Spleen (tissue), 11 donors: Measurements from ENCODE around the gene LANCL3. TPM values are rescaled to one million over a fixed set of nuclear protein-coding genes. Genes with fewer than 3 reads are reported as not detected.

ENCODE experiments used
- DNase-seq: peaks from one replicate; pipeline ENCODE4 v3.0.0-alpha.2; 2020
- H3K27ac ChIP-seq, 8 donors: fragments of 200-600 bp; sonication (generic) in 7 of 8; 1 replicate in 4 of 8; 2 replicates in 4 of 8; pipeline versions ENCODE4 v1.5.0 to v1.8.0; 2016 to 2021; ENCODE audit warnings: inconsistent platforms in 4 of 8, mild to moderate bottlenecking in 4 of 8, moderate library complexity in 1 of 8
- H3K27me3 ChIP-seq, 7 donors: fragments of 200-600 bp; sonication (generic) in 6 of 7; replicated peaks in 1 of 7; 1 replicate in 4 of 7; 2 replicates in 3 of 7; pipeline versions ENCODE4 v1.5.0 to v1.8.0; 2016 to 2021; ENCODE audit warnings: inconsistent platforms in 3 of 7, mild to moderate bottlenecking in 1 of 7
- H3K36me3 ChIP-seq, 6 donors: fragments of 200-600 bp; sonication (generic) in 5 of 6; 1 replicate in 4 of 6; 2 replicates in 2 of 6; pipeline versions ENCODE4 v1.5.0 to v1.8.0; 2016 to 2021; ENCODE audit warnings: inconsistent platforms in 2 of 6
- H3K4me1 ChIP-seq, 6 donors: fragments of 200-600 bp; sonication (generic) in 5 of 6; 1 replicate in 3 of 6; 2 replicates in 3 of 6; pipeline versions ENCODE4 v1.5.0 to v1.8.0; 2016 to 2021; ENCODE audit warnings: inconsistent platforms in 3 of 6
- H3K4me3 ChIP-seq, 8 donors: fragments of 200-600 bp; sonication (generic) in 7 of 8; 1 replicate in 4 of 8; 2 replicates in 4 of 8; pipeline versions ENCODE4 v1.5.0 to v1.8.0; 2016 to 2021; ENCODE audit warnings: inconsistent platforms in 4 of 8, mild to moderate bottlenecking in 4 of 8, moderate library complexity in 2 of 8
- H3K9me3 ChIP-seq, 8 donors: fragments of 200-600 bp; sonication (generic) in 7 of 8; 1 replicate in 4 of 8; 2 replicates in 4 of 8; pipeline versions ENCODE4 v1.5.0 to v1.8.0; 2016 to 2021; ENCODE audit warnings: inconsistent platforms in 4 of 8
- POLR2A ChIP-seq, 3 donors: fragments of 450-650 bp; IDR thresholded peaks; one replicate each; pipeline ENCODE4 v1.5.1; 2017; ENCODE audit warnings: antibody characterized with exemption in 3 of 3, mild to moderate bottlenecking in 1 of 3
- POLR2AphosphoS5 ChIP-seq, 3 donors: sonication (generic); formaldehyde crosslinking; IDR thresholded peaks; one replicate each; pipeline ENCODE4 v1.5.1; 2017; ENCODE audit warnings: antibody characterized with exemption in 3 of 3
- WGBS, 5 donors: extraction: QIAGEN DNeasy Blood & Tissue Kit in 3 of 5; methylation state at CpG; one replicate each; pipeline versions ENCODE4 v1.1.5 to v1.1.7; 2013 to 2018; 5-methylcytosine and 5-hydroxymethylcytosine counted together
- intact Hi-C: fragments of 100-400 bp; cut with DNase I; formaldehyde crosslinking; loops from one replicate; pipeline ENCODE4 v1.15.0; 2023; ENCODE audit warnings: low total_unique reads
- polyA plus RNA-seq, 3 donors: library from polyadenylated mRNA; stranded (reverse); fragments of 200-250 nt; gene quantifications; one replicate each; pipeline ENCODE4 v1.2.1, GENCODE V29; 2013
- total RNA-seq, 7 donors: library from RNA; depleted of rRNA in 3 of 7; stranded (reverse); fragments of >200 nt in 3 of 7; fragmentation: NEBNext Ultra II Directional in 4 of 7; extraction: Animal tissue kit (Norgen Biotek cat#: 25700) in 4 of 7; gene quantifications; one replicate each; pipeline versions ENCODE4 v1.1.0 to v1.2.1, GENCODE V29; 2016 to 2021
- TF ChIP-seq, protein P1 (sequence below), 11 experiments: fragments of 200-600 bp in 7 of 11; fragments of 450-650 bp in 4 of 11; sonication (generic) in 4 of 11; IDR thresholded peaks in 8 of 11; conservative IDR thresholded peaks in 3 of 11; 1 replicate in 7 of 11; 2 replicates in 4 of 11; pipeline versions ENCODE4 v1.4.0 to v1.8.0; 2016 to 2021; ENCODE audit warnings: antibody characterized with exemption in 11 of 11, inconsistent platforms in 4 of 11, mild to moderate bottlenecking in 1 of 11
- donor health status: healthy with polysubstance abuse.
- donor health status: DM: no; HTN: no; CAD: no; lungs with moderate emphysema.
- donor health status: DM: no; HTN: no; CAD: no.
- donor health status: Bipolar disorder and iron deficiency.
- donor health status: healthy.
- donor health status: DM: no; HTN: no; CAD: no.
- donor health status: DM: yes; HTN: yes; CAD: no.

Gene LANCL3
- total and polyA plus RNA-seq, 10 donors: under 0.01 to 0.88 (median 0.52) TPM

DNA sequence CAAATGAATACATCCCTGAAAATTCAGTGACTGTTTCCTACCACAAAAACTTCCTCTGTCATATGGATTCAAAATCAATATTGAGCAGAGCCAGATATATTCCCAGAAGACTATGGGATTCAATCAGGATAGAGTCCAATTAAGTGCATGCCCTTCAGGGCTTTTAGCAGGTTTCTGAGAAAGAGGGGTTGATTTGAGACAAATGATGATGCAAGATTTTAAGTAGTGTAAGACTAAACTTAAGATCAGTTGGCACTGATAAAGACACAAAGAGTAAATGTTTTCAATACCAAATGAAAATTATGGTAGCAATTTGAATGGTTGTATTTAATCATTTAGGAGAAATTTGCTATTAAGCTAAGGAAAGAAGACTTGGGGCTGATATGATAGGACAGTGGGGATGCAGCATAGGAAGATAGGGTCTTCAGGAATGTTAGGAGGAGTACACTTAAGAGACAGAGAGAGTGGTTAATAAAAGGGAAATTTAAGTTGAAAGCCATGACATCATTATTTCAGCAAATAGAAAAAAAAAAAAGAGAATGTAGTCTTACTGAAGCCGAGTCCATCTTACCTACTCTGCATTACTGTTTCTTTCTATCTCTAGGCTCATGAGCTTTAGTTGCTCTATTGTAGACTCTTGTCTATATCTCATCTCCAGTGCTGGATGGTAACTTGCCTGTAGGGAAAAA is 82.1 kb downstream of the LANCL3 start:
- Histone ChIP-seq H3K9me3 (peaks cover 0 to 4% (median 0%) of the 10 kb centered on the region in 8 donors), H3K4me1 (no peaks in the 10 kb centered on the region), H3K27ac (no peak overlapping the region), H3K36me3 (no peaks in the 10 kb centered on the region), H3K4me3 (no peak overlapping the region), H3K27me3 (peaks cover 0 to 3% (median 0%) of the 10 kb centered on the region in 7 donors)
- TF ChIP-seq POLR2AphosphoS5 (IDR thresholded peaks at IDR 0.05) (no peak), POLR2A (IDR thresholded peaks at IDR 0.05) (no peak)
- TF ChIP-seq, protein P1, sequence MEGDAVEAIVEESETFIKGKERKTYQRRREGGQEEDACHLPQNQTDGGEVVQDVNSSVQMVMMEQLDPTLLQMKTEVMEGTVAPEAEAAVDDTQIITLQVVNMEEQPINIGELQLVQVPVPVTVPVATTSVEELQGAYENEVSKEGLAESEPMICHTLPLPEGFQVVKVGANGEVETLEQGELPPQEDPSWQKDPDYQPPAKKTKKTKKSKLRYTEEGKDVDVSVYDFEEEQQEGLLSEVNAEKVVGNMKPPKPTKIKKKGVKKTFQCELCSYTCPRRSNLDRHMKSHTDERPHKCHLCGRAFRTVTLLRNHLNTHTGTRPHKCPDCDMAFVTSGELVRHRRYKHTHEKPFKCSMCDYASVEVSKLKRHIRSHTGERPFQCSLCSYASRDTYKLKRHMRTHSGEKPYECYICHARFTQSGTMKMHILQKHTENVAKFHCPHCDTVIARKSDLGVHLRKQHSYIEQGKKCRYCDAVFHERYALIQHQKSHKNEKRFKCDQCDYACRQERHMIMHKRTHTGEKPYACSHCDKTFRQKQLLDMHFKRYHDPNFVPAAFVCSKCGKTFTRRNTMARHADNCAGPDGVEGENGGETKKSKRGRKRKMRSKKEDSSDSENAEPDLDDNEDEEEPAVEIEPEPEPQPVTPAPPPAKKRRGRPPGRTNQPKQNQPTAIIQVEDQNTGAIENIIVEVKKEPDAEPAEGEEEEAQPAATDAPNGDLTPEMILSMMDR (IDR thresholded peaks at IDR 0.05 in 8 of 11, conservative IDR thresholded peaks at IDR 0.05 in 3 of 11): no peak
- WGBS, 5 donors: 71 to 100% (median 85%) methylated on average over 1 of the region's 1 CpG
- intact Hi-C loops: no loop called here
- DNase-seq: no peak

DNA sequence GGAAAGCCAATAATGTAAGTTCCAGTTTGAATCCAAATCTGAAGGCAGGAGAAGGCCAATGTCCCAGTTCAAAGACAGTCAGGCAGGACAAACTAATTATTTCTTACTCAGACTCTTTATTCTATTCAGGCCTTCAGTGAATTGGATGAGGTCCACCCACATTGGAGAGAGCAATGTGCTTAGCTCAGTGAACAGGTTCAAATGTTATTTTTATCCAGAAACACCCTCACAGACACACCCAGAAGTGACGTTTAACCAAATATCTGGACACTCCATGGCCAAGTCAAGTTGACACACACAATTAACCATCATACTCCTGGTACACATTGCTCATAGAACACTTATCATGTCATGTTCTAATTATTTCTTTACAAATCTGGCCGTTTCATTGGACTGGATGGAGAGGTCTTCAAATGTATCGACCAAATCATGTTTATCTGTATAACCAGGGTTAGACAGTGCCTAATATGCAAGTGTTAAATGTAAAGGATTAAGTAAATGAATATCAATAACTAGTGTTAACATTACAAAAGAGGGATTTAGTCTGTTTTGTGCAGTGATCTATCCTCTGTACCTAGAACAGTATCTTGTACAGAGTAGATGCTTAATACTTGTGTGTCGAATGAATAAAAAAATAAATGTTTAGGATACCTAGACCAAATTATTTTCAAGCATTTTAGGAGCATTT is 87.0 kb downstream of the LANCL3 start:
- Histone ChIP-seq H3K27me3 (peaks cover 0 to 3% (median 0%) of the 10 kb centered on the region in 7 donors), H3K27ac (no peak overlapping the region), H3K4me3 (no peak overlapping the region), H3K9me3 (no peaks in the 10 kb centered on the region), H3K36me3 (no peaks in the 10 kb centered on the region), H3K4me1 (no peaks in the 10 kb centered on the region)
- intact Hi-C loops: no loop called here
- WGBS, 5 donors: 57 to 90% (median 86%) methylated on average over 4 of the region's 4 CpGs
- TF ChIP-seq, protein P1 (IDR thresholded peaks at IDR 0.05 in 8 of 11, conservative IDR thresholded peaks at IDR 0.05 in 3 of 11): no peak
- no peak for TF ChIP-seq POLR2AphosphoS5 (IDR thresholded peaks at IDR 0.05)
- no peak for TF ChIP-seq POLR2A (IDR thresholded peaks at IDR 0.05)
- no peak for DNase-seq

DNA sequence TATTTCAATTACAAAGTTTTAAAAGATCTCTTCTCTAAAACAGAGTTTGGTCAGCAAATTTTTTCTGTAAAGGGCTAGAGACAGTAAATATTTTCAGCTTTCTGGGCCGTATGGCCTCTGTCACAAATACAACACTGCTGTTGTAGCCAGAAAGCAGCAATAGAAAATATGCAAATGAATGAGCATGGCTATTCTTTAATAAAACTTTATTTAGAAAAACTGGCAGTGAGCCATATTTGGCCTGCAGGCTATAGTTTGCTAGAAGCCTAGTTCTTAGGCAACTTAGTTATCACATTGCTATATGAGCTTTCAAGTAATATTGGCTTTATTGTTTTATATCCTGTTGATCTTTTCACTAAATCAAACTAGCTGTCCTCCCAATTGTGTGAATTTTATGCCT is 87.6 kb downstream of the LANCL3 start:
- Histone ChIP-seq H3K4me1 (no peaks in the 10 kb centered on the region), H3K36me3 (no peaks in the 10 kb centered on the region), H3K27me3 (peaks cover 0 to 3% (median 0%) of the 10 kb centered on the region in 7 donors), H3K27ac (no peak overlapping the region), H3K4me3 (no peak overlapping the region), H3K9me3 (no peaks in the 10 kb centered on the region)
- 80 to 100% (median 88%) methylated on average over 1 of the region's 1 CpG for WGBS, 5 donors
- no peak for DNase-seq
- intact Hi-C loops: no loop called here
- TF ChIP-seq, protein P1 (IDR thresholded peaks at IDR 0.05 in 8 of 11, conservative IDR thresholded peaks at IDR 0.05 in 3 of 11): no peak
- TF ChIP-seq POLR2AphosphoS5 (IDR thresholded peaks at IDR 0.05): no peak
- no peak for TF ChIP-seq POLR2A (IDR thresholded peaks at IDR 0.05)

DNA sequence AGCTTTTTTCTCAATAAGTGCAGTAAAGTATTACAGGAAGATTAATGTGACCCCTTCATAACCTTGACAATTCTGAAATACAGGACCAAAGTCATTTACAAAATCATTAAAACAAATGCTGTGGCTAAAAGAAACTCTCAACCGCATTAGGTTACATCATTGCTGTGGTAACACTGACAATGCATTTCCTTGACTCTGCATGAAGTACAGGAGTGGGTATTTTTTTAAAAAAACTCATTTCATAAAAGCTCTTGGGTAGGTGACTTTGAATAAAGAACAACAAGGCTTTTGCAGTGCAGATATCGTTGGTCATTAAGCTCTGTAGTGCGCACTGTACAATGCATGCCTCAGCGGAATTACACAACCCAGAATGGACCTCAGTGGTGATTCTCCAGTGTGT is 90.7 kb downstream of the LANCL3 start:
- no peaks in the 10 kb centered on the region for H3K4me1 ChIP-seq
- intact Hi-C loops: no loop called here
- no peaks in the 10 kb centered on the region for H3K9me3 ChIP-seq
- no peaks in the 10 kb centered on the region for H3K36me3 ChIP-seq
- H3K27me3 ChIP-seq: no peaks in the 10 kb centered on the region
- 63 to 82% (median 72%) methylated on average over 4 of the region's 4 CpGs for WGBS, 5 donors
- H3K27ac ChIP-seq: no peak overlapping the region
- DNase-seq: no peak
- H3K4me3 ChIP-seq: no peak overlapping the region
- TF ChIP-seq POLR2AphosphoS5 (IDR thresholded peaks at IDR 0.05): no peak
